ENCODE measurements around the gene RHEBL1.
A peak's percentile ranks its signal among the peaks of the same experiment; 100 is the strongest.
"Not testable (repeated sequence)": the region's sequence is repeated elsewhere in the genome, so short reads cannot be mapped to it uniquely, and the experiment has no call there.

RHEBL1 gene

GRCh38 chr12:49089821-49090773 lies 20.3 kb upstream of the RHEBL1 start:
- DNase-seq (ENCODE audit: low read depth in 2 of 2): no peak

GRCh38 chr12:49088932-49089330 lies 19.2 kb upstream of the RHEBL1 start:
- DNase-seq (ENCODE audit: low read depth in 2 of 2): no peak

GRCh38 chr12:49088150-49088931 lies 18.6 kb upstream of the RHEBL1 start:
- DNase-seq (ENCODE audit: low read depth in 2 of 2): peak; percentile 31 to 54

- no peak for DNase-seq (ENCODE audit: low read depth in 2 of 2)
These were observed 16.3 kb upstream of the RHEBL1 start for GRCh38 chr12:49086116-49086515.

GRCh38 chr12:49084438-49084837 lies 14.7 kb upstream of the RHEBL1 start:
- no peak for DNase-seq (ENCODE audit: low read depth in 2 of 2)

- DNase-seq (ENCODE audit: low read depth in 2 of 2): no peak
These were observed 10.0 kb upstream of the RHEBL1 start for GRCh38 chr12:49079793-49080192.

GRCh38 chr12:49070971-49071370 lies 1.2 kb upstream of the RHEBL1 start:
- no peak for DNase-seq (ENCODE audit: low read depth in 2 of 2)

- DNase-seq (ENCODE audit: low read depth in 2 of 2): no peak
These were observed 786 bp downstream of the RHEBL1 start for GRCh38 chr12:49068879-49069506.

GRCh38 chr12:49066120-49066519 lies 3.7 kb downstream of the RHEBL1 start:
- no peak for DNase-seq (ENCODE audit: low read depth in 2 of 2)

- DNase-seq (ENCODE audit: low read depth in 2 of 2): no peak
These were observed 5.0 kb downstream of the RHEBL1 start for GRCh38 chr12:49064767-49065152.

GRCh38 chr12:49061916-49062315 lies 7.9 kb downstream of the RHEBL1 start:
- not testable (repeated sequence) for DNase-seq (ENCODE audit: low read depth in 2 of 2)

GRCh38 chr12:49061157-49061650 lies 8.6 kb downstream of the RHEBL1 start:
- no peak for DNase-seq (ENCODE audit: low read depth in 2 of 2)

GRCh38 chr12:49060237-49061156 lies 9.3 kb downstream of the RHEBL1 start, which contains the start of gene KMT2D:
Gene KMT2D, minus strand, starts transcription at chr12:49060794. Its CDS starts 5,470 bp downstream, at chr12:49055324.
- DNase-seq (ENCODE audit: low read depth in 2 of 2): peak; percentile 67 to 70

- no peak for DNase-seq (ENCODE audit: low read depth in 2 of 2)
These were observed 10.2 kb downstream of the RHEBL1 start for GRCh38 chr12:49059299-49060171.

GRCh38 chr12:49059045-49059298 lies 10.8 kb downstream of the RHEBL1 start:
- DNase-seq (ENCODE audit: low read depth in 2 of 2): no peak

- DNase-seq (ENCODE audit: low read depth in 2 of 2): no peak
These were observed 11.3 kb downstream of the RHEBL1 start for GRCh38 chr12:49058366-49059044.

- no peak for DNase-seq (ENCODE audit: low read depth in 2 of 2)
These were observed 11.9 kb downstream of the RHEBL1 start for GRCh38 chr12:49057888-49058287.

GRCh38 chr12:49055978-49056754 lies 13.6 kb downstream of the RHEBL1 start:
- DNase-seq (ENCODE audit: low read depth in 2 of 2): no peak

- no peak for DNase-seq (ENCODE audit: low read depth in 2 of 2)
These were observed 14.7 kb downstream of the RHEBL1 start for GRCh38 chr12:49055092-49055491.
